NCI-H510A (cell line): ENCODE data around the gene SLC49A4.
"Not testable (repeated sequence)": the region's sequence is repeated elsewhere in the genome, so short reads cannot be mapped to it uniquely, and the experiment has no call there.

Experiments used
- DNase-seq: peaks from one replicate; lab custom pipeline; 2025; lab: John Stamatoyannopoulos, UW

Gene SLC49A4, protein sequence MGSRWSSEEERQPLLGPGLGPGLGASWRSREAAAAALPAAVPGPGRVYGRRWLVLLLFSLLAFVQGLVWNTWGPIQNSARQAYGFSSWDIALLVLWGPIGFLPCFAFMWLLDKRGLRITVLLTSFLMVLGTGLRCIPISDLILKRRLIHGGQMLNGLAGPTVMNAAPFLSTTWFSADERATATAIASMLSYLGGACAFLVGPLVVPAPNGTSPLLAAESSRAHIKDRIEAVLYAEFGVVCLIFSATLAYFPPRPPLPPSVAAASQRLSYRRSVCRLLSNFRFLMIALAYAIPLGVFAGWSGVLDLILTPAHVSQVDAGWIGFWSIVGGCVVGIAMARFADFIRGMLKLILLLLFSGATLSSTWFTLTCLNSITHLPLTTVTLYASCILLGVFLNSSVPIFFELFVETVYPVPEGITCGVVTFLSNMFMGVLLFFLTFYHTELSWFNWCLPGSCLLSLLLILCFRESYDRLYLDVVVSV

GRCh38 chr3:122794779-122795673, at the start of gene SLC49A4:
SLC49A4 (plus strand) TSS chr3:122795069; CDS start chr3:122795193, 124 bp downstream.
- DNase-seq = no peak

DNA sequence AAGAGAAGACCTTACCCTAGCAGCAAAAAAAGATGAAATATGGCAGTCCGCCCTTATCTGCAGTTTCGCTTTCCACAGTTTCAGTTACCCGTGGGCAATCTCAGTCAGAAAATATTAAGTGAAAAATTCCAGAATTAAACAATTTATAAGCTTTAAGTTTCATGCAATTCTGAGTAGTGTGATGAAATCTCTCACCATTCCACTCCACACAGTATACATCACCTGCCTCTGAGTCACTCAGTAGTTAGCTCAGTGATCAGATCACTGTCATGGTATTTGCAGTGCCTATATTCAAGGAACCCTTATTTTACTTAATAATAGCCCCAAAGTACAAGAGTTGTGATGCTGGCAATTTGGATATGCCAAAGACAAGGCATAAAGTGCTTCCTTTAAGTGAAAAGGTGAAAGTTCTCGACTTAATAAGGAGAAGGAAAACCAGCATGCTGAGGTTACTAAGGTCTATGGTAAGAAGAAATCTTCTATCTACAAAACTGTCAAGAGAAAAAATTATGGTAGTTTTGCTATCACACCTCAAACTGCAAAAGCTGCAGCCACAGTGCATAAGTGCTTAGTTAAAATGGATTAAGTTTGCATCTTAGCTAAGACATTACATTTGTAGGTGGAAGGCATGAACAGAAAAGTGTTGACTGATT, 49.4 kb upstream of the SLC49A4 start:
- no peak for DNase-seq

DNA sequence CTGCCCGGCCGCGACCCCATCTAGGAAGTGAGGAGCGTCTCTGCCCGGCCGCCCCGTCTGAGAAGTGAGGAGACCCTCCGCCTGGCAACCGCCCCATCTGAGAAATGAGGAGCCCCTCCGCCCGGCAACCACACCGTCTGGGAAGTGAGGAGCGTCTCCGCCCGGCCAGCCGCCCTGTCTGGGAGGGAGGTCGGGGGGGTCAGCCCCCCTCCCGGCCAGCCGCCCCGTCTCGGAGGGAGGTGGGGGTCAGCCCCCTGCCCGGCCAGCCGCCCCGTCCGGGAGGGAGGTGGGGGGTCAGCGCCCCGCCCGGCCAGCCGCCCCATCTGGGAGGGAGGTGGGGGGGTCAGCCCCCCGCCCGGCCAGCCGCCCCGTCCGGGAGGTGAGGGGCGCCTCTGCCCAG, 47.6 kb upstream of the SLC49A4 start:
- not testable (repeated sequence) for DNase-seq

GRCh38 chr3:122748347-122748746, 46.5 kb upstream of the SLC49A4 start:
- no peak for DNase-seq

- DNase-seq = no peak
These were observed 39.9 kb upstream of the SLC49A4 start for GRCh38 chr3:122754929-122755328.

DNA sequence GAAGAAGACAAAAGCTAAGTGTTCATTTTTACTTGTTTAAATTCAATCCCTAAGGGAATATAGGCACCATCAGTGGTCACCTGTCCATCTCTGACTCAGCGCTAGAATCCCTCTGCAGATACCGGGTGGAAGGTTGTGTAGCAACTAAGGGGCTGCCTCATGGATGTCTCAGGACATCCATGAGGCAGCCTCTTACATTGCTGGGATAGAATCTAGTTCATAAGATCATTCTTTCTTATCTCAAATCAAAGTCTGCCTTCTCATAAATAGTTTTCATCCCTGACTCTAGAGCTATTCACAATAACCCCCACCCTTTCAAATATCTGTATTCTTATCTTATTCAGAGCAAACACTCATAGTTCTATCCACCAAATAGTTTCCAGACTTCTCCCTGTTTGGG, 39.4 kb upstream of the SLC49A4 start:
- no peak for DNase-seq

DNA sequence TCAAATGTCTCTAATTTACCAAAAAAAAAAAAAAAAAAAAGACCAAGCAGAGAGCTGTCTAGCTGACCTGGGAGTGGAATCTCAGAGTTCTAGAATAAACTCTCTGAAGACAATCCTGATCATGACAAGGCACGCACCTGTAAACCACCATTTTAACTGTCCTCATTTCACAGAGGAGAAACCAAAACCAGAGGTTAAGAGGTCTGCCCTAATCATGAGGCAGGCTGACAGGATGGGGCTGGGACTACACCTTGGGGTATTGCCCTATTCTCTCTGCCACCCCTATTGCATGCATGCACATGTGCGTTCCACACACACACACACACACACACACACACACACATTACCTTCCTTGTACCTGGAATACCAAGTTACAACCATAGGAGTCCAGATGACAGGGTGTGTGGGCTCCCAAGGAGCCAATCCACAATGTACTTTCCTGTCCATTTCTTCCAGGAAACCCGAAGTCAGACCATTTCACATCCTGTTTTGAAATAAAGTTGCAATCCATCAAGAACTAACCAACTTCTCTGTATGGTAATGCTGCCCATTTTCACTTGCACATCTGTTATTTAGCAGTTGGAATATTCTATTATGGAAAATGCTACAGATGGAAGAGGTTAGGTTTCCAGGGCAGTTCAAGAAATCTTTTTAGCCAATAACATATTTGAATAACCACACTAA, 35.9 kb upstream of the SLC49A4 start:
- DNase-seq = no peak

GRCh38 chr3:122760453-122761271, 34.2 kb upstream of the SLC49A4 start:
- DNase-seq = no peak

DNA sequence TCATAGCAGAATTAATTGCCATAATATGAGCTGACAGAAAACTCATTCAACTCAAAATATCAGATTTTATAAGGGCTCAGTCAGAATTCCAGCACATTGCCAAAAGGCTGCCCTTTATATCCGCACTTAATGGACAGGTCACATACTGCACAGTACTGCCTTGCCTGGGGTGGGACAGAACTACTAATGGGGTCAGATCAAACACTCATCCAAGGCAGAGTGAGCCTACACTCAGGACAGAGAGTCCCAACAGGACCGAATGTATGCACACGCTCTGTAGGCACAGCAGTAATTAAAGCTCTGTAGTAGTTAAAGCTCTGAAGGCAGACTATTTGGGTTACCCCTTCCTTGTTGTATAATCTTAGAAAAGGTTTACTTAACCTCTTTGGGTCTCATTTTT, 28.4 kb upstream of the SLC49A4 start:
- no peak for DNase-seq

- no peak for DNase-seq
These were observed 27.1 kb upstream of the SLC49A4 start for GRCh38 chr3:122767540-122768372.

DNA sequence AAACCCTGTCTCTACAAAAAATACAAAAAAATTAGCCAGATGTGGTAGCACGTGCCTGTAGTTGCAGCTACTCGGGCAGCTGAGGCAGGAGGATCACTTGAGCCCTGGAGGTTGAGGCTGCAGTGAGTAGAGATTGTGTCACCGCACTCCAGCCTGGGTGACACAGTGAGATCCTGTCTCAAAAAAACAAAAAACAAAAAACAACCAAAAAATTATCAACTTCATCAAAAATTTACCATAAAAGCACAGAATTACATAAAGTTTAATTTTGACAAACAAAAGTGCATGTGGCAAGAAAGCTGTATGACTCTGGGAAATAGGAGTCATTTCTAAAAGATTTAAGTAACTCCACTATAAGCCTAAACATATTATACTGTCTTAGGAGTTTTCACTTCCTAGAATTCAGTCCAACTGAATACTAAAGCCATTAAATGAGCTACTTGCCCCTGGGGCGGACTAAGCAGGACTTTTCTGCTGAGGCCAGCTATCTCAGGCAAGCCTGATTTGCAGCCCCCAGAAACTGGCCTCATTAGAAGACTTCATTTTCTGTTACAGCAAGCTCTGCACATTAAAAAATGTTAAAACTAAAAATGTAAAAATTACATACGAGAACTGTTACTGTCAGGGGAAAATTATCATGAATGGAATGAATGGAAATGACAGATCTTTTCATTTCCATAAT, 24.2 kb upstream of the SLC49A4 start:
- DNase-seq = no peak

DNA sequence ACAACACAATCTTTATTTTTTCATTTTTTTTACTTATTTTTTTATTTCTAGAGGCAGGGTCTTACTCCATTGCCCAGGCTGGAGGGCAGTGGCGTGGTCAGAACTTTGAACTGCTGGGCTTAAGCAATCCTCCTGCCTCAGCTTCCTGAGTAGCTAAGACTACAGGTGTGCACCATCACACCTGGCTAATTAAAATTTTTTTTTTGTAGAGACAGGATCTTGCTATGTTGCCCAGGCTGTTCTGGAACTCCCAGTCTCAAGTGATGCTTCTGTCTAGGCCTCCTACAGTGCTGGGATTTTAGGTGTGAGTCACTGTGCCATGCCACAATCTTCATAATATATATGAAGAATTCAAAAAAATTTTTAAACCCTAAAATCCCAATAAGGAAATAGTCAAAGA, 22.0 kb upstream of the SLC49A4 start:
- DNase-seq = no peak

DNA sequence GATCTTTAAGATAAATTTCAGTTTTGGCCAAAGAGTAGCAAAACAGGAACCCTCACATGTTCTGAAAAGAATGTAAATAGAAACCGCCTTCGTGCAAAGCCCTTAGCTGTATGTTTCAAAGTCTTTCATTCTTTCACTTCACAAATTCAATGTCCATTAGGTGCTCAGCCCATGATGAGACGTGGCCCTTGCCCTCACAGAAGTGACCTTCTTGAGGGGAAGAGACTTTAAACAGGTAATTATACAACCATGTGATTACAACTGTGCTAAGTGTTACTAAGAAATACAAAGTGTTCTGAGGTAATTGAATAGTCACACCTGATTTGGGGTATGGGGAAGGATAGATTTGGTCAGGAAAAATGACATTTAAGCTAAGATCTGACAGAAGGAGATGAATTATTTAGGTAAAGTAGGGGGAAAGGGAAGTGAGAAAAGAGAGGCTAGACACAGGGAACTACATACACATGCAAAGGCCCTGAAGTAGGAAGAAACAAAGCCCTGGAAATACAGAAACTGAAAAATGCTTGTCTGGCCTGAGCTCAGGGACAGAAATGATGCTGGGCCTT, 20.8 kb upstream of the SLC49A4 start:
- no peak for DNase-seq

DNA sequence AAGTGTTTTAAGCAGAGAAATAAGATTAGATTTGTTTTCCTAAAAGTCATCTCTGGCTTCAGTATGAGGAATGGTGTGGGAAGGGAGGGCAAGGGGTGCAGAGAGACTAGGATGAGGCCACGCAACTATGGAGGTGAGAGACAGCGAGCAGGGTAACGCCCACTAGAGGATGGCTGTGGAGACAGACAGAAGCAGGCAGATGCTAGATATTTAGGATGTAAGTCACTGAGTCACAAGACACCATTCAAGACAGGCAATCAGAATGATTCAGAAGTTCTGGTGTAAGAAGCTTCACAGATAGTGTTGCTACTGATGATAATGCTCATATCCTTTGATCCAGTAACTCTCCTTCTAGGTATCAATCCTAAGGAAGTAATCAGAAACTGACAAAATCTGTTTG, 20.3 kb upstream of the SLC49A4 start:
- no peak for DNase-seq

DNA sequence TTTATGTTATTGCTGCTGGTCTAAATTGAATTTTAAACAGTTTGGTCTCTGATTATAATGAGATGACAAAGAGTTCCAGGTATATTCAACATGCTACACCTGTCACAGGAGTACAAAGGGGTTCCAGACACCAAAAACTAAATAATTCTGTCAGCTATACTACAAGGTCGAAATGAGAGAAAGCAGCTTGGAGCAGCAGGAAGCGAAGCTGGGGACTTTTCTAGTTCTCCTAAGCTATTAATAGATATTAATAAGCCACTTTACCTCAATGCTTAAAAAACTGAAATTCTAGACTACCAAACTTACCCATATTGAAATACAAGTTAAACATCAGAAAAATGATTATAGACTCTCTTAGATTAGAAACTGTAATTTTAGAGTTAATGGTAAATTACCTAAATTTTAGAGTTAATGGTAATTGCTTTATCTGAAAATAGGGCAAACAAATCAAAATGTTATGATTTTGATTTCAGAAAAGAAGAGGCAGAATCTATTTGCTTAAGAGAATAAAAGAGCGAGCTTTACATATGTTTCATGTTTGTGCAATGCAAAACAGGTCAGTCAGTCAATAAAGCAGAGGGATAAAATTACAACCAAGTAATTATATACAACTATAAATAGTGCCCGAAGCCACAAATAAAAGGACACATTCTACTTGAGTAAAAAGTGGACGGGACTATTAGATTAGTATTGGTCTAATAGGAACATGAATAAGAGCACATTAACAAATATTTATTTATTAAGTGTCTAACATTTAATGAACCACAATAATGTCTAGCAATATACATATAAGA, 18.0 kb upstream of the SLC49A4 start:
- DNase-seq = no peak

GRCh38 chr3:122777563-122777962, 17.3 kb upstream of the SLC49A4 start:
- no peak for DNase-seq

DNA sequence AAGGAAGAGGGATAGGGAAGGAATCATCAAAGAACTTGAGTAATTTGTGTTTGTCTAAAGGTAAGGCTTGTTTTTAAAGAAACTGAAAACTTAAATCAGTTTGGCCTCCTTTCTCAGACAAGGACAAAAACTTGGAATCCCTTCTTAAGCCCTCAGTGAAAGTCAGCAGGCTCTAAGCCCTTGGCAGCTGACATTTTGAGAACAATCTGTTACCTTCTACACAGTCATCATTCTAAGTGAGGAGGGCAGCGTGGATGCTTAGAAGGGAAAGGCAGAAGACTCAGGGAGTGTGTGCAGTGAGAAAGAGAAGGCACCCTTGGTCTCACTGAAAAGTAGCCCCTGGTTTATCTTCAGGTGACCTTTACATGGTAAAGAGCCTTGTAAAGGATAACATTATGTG, 12.1 kb upstream of the SLC49A4 start:
- no peak for DNase-seq

GRCh38 chr3:122784436-122784835, 10.4 kb upstream of the SLC49A4 start:
- no peak for DNase-seq
